ENCODE measurements around the gene GATA5.

Gene GATA5

DNA sequence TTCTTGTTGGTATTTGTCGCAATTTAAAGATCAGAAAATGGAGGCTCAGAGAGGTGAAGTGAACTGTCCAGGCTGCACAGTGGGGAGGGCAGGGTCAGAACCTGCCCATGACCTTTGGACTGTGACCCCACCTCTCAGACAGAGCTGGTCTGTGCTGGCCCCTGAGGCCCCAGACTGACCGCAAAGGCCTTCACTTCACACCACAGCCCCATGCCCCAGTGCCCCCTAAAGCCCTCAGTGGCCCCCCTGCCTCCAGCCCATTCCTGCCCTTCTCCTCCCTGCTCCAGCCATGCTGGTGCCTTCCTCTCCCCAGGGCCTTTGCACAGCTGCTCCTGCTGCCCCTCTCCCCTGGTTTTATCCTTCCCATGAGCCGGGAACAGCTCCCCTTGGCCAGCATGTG is 39.1 kb downstream of the GATA5 start:
- Histone ChIP-seq H3K4me1 (no peaks in the 10 kb centered on the region), H3K9me3 (no peaks in the 10 kb centered on the region), H3K27me3 (no peaks in the 10 kb centered on the region), H3K4me3 (ENCODE audit: low read depth, low read length) (no peak overlapping the region), H3K36me3 (no peaks in the 10 kb centered on the region)
- TF ChIP-seq, protein P1, sequence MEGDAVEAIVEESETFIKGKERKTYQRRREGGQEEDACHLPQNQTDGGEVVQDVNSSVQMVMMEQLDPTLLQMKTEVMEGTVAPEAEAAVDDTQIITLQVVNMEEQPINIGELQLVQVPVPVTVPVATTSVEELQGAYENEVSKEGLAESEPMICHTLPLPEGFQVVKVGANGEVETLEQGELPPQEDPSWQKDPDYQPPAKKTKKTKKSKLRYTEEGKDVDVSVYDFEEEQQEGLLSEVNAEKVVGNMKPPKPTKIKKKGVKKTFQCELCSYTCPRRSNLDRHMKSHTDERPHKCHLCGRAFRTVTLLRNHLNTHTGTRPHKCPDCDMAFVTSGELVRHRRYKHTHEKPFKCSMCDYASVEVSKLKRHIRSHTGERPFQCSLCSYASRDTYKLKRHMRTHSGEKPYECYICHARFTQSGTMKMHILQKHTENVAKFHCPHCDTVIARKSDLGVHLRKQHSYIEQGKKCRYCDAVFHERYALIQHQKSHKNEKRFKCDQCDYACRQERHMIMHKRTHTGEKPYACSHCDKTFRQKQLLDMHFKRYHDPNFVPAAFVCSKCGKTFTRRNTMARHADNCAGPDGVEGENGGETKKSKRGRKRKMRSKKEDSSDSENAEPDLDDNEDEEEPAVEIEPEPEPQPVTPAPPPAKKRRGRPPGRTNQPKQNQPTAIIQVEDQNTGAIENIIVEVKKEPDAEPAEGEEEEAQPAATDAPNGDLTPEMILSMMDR (IDR thresholded peaks at IDR 0.05; ENCODE audit: low read depth, low read length), result no peak
- DNase-seq, result no peak

DNA sequence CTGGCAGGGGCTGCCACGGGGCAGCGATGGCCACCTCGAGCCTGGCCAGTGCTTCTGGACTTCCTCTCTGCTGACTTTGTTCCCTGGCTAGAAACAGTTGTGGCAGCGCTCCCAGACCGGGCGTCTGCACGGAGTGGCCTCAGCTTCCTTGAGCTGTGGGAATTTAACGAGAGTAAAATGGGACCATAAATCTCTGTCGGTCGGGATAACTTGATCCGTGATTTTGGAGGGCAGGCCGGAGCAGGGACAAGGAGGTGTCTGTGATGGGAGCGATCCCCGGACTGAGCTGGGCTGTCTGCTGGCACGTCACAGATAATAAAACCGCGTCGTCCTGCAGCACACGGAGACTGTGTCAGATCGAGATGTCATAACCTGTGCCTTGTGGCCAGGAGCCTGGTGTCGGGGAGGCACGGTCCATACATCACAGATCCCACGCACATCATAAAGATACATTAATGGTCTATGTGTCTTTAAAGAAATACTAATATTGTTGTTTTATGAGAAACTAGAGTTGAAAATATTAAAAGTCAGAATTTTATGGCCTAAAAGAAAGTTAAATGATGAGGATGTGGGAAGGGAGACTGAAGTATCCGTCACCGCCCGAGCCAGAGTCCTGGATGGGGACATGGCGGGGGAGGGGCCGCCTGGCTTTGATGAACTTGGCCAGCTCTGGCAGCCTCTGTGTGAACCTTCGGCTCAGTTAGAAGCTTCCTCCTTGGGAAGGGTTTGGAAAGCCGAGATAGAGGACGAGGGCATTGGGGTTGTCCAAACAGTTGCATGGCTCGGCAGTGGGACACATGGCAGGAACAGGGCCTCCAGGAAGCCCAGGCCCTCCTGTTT is 41.9 kb downstream of the GATA5 start:
- Histone ChIP-seq H3K9me3 (no peaks in the 10 kb centered on the region), H3K36me3 (no peaks in the 10 kb centered on the region), H3K4me1 (no peaks in the 10 kb centered on the region), H3K4me3 (ENCODE audit: low read depth, low read length) (no peak overlapping the region), H3K27me3 (no peaks in the 10 kb centered on the region)
- TF ChIP-seq, protein P1 (IDR thresholded peaks at IDR 0.05; ENCODE audit: low read depth, low read length), result no peak
- DNase-seq, result no peak

DNA sequence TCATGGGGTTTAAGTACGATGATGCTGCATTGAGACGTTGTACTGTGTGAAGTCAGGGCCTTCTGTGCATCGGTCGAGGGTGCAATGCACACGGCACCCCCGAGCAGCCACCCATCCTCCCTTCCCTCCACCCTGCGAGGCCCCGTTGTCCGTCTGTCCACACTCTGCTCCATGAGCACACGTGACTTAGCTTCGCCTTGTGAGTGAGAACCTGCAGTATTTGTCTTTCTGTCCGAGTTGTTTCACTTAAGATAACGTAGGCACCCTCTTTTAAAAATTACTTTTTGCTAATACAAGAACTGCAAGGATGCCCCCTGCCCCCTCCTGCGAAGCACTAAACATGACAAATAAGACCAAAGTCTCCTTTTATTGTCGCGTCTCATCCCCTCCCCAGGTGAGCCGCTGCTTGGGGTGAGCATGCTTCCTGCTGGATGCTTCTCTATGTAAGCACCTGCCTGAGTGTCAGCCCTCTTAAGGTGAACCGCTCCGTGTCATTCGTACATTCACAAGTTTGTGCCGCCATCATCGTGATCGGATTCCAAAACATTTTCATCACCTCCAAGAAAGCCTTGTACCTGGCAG is 44.8 kb downstream of the GATA5 start:
- Histone ChIP-seq H3K4me3 (ENCODE audit: low read depth, low read length) (no peak overlapping the region), H3K9me3 (no peaks in the 10 kb centered on the region), H3K27me3 (no peaks in the 10 kb centered on the region), H3K36me3 (no peaks in the 10 kb centered on the region), H3K4me1 (no peaks in the 10 kb centered on the region; the same call in 1 of the 2 replicates)
- TF ChIP-seq, protein P1 (IDR thresholded peaks at IDR 0.05; ENCODE audit: low read depth, low read length), result no peak
- no peak for DNase-seq

- TF ChIP-seq, protein P1 (IDR thresholded peaks at IDR 0.05; ENCODE audit: low read depth, low read length), result no peak
- Histone ChIP-seq H3K4me3 (ENCODE audit: low read depth, low read length) (no peak overlapping the region), H3K4me1 (no peaks in the 10 kb centered on the region; the same call in 1 of the 2 replicates), H3K27me3 (no peaks in the 10 kb centered on the region), H3K9me3 (no peaks in the 10 kb centered on the region), H3K36me3 (no peaks in the 10 kb centered on the region)
- no peak for DNase-seq
These were observed 45.4 kb downstream of the GATA5 start for GRCh38 chr20:62430311-62430853.

- Histone ChIP-seq H3K4me3 (ENCODE audit: low read depth, low read length) (no peak overlapping the region), H3K36me3 (no peaks in the 10 kb centered on the region), H3K4me1 (no peaks in the 10 kb centered on the region; the same call in 1 of the 2 replicates), H3K9me3 (no peaks in the 10 kb centered on the region), H3K27me3 (no peaks in the 10 kb centered on the region)
- DNase-seq, result no peak
- TF ChIP-seq, protein P1 (IDR thresholded peaks at IDR 0.05; ENCODE audit: low read depth, low read length), result no peak
These were observed 46.1 kb downstream of the GATA5 start for GRCh38 chr20:62429455-62430310.
